Panc1 (cell line): ENCODE measurements around the gene CD58.

Experiments
- POLR2AphosphoS5 ChIP-seq: IDR thresholded peaks from 2 replicates; pipeline ENCODE4 v1.6.1; 2012; ENCODE audit warnings: mild to moderate bottlenecking, low read depth, low read length, moderate library complexity
- SIN3A ChIP-seq: IDR thresholded peaks from 2 replicates; pipeline ENCODE4 v1.6.1; 2012; ENCODE audit warnings: low read depth, mild to moderate bottlenecking, low read length, moderate library complexity, borderline replicate concordance; ENCODE audit not compliant: insufficient read depth
- TF ChIP-seq, protein P1 (sequence below): fragments of 450-650 bp; IDR thresholded peaks from 2 replicates; pipeline ENCODE4 v1.5.1; 2017; ENCODE audit warnings: mild to moderate bottlenecking
- TF ChIP-seq, protein P2 (sequence below), 2 experiments: IDR thresholded peaks; 2 replicates each; pipeline ENCODE4 v1.6.1; 2011 to 2012; ENCODE audit warnings: low read depth in 2 of 2, control low read depth in 1 of 2, low read length in 1 of 2, mild to moderate bottlenecking in 1 of 2, moderate library complexity in 1 of 2; ENCODE audit not compliant: insufficient read depth in 1 of 2

DNA sequence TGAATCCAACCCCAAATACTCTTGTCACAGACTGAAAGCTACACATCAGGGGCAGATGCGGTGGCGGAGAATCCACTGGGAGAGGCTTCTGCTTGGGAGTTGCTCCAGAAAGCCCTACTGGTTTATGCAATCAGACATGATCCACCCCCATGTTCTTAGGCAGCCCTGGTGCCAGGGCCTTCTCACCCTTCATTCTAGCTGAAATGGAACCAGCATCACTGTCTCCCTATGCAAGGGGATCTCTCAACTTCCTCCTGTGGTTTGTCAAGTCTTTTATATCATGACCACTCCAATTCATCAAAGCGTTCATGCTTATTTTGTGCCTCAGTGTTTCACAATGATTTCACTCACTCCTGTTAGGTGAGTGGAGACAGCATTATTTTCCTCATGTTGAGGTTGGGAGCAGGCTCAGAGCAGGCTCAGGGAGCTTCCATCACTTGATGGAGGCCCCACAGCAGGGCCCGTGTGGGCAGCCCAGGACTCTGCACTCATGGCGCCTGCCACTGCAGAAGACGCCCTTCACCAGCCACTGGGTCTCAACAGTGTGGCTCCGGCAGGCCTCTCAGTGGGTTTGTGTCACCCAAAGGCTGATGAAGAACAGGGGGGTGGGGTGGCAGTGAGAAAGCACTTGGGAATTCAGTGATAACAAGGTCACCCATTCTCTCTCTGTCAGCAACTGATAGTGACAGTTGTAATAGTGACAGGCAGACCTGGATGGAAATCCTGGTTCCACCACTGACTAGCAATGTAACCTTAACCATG is 67.1 kb downstream of the CD58 start:
- TF ChIP-seq, protein P1, sequence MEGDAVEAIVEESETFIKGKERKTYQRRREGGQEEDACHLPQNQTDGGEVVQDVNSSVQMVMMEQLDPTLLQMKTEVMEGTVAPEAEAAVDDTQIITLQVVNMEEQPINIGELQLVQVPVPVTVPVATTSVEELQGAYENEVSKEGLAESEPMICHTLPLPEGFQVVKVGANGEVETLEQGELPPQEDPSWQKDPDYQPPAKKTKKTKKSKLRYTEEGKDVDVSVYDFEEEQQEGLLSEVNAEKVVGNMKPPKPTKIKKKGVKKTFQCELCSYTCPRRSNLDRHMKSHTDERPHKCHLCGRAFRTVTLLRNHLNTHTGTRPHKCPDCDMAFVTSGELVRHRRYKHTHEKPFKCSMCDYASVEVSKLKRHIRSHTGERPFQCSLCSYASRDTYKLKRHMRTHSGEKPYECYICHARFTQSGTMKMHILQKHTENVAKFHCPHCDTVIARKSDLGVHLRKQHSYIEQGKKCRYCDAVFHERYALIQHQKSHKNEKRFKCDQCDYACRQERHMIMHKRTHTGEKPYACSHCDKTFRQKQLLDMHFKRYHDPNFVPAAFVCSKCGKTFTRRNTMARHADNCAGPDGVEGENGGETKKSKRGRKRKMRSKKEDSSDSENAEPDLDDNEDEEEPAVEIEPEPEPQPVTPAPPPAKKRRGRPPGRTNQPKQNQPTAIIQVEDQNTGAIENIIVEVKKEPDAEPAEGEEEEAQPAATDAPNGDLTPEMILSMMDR, result no peak
- TF ChIP-seq, protein P2, sequence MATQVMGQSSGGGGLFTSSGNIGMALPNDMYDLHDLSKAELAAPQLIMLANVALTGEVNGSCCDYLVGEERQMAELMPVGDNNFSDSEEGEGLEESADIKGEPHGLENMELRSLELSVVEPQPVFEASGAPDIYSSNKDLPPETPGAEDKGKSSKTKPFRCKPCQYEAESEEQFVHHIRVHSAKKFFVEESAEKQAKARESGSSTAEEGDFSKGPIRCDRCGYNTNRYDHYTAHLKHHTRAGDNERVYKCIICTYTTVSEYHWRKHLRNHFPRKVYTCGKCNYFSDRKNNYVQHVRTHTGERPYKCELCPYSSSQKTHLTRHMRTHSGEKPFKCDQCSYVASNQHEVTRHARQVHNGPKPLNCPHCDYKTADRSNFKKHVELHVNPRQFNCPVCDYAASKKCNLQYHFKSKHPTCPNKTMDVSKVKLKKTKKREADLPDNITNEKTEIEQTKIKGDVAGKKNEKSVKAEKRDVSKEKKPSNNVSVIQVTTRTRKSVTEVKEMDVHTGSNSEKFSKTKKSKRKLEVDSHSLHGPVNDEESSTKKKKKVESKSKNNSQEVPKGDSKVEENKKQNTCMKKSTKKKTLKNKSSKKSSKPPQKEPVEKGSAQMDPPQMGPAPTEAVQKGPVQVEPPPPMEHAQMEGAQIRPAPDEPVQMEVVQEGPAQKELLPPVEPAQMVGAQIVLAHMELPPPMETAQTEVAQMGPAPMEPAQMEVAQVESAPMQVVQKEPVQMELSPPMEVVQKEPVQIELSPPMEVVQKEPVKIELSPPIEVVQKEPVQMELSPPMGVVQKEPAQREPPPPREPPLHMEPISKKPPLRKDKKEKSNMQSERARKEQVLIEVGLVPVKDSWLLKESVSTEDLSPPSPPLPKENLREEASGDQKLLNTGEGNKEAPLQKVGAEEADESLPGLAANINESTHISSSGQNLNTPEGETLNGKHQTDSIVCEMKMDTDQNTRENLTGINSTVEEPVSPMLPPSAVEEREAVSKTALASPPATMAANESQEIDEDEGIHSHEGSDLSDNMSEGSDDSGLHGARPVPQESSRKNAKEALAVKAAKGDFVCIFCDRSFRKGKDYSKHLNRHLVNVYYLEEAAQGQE (IDR thresholded peaks at IDR 0.05; ENCODE audit: insufficient read depth in 1 of 2, low read depth in 2 of 2, low read length in 1 of 2), result no peak
- no peak for TF ChIP-seq POLR2AphosphoS5
- no peak for TF ChIP-seq SIN3A
